GM10248 (cell line): Measurements from ENCODE around the gene GIT2.

Source experiments
- CTCF ChIA-PET: fragments of 300-600 bp; sonication (Branson Sonifier 250); formaldehyde crosslinking; extraction: SDS; loops from one replicate; lab custom pipeline; 2021; ENCODE audit warnings: antibody characterized with exemption; lab: Yijun Ruan, JAX
- POLR2A ChIA-PET: fragments of 350-650 bp; sonication (Branson Sonifier 250); formaldehyde crosslinking; extraction: SDS; loops from one replicate; lab custom pipeline; 2020; ENCODE audit warnings: antibody characterized with exemption; lab: Yijun Ruan, JAX
- DNase-seq: peaks from one replicate; pipeline ENCODE4 v3.0.0; 2012; ENCODE audit errors: extremely low spot score
- CTCF ChIP-seq: IDR thresholded peaks from 2 replicates; pipeline ENCODE4 v1.5.1; 2012; ENCODE audit warnings: mild to moderate bottlenecking, low read depth; ENCODE audit errors: extremely low read depth, missing control alignments, control extremely low read depth

GIT2 gene

GRCh38 chr12:109999983-110000505, 3.9 kb upstream of the GIT2 start:
- no peak for DNase-seq
- no peak for TF ChIP-seq CTCF
- POLR2A ChIA-PET: interaction anchor here (0.6 kb wide), 1 partner anchor 8 kb away, joined by 4 read pairs; no protein-coding TSS in a partner anchor
- CTCF ChIA-PET: no interaction called here

- POLR2A ChIA-PET: no interaction called here
- CTCF ChIA-PET: interaction anchor here (1.6 kb wide), 1 partner anchor 11 kb away, joined by 6 read pairs; no protein-coding TSS in a partner anchor
Measured at GRCh38 chr12:109999649-109999971, 3.4 kb upstream of the GIT2 start.

GRCh38 chr12:109998904-109999648, 2.9 kb upstream of the GIT2 start, which contains the start of gene ANKRD13A:
TSS of gene ANKRD13A (plus strand) at chr12:109999430. CDS start at chr12:109999689, 259 bp downstream.
- ChIA-PET CTCF (interaction anchor here (1.3 to 1.6 kb wide), 2 partner anchors 12 to 603 kb away, joined by 3 to 6 read pairs; no protein-coding TSS in a partner anchor), POLR2A (no interaction called here)
- peak; percentile 87 for DNase-seq
- no peak for TF ChIP-seq CTCF

More at GRCh38 chr12:109999649-109999971, 3.4 kb upstream of the GIT2 start:
- TF ChIP-seq CTCF: no peak
- DNase-seq: no peak

- POLR2A ChIA-PET: no interaction called here
- no peak for TF ChIP-seq CTCF
- DNase-seq: no peak
- CTCF ChIA-PET: interaction anchor here (1.3 to 1.6 kb wide), 2 partner anchors 12 to 604 kb away, joined by 3 to 6 read pairs; no protein-coding TSS in a partner anchor
Measured at GRCh38 chr12:109998241-109998903, 2.2 kb upstream of the GIT2 start.

- CTCF ChIA-PET: interaction anchor here (1.3 kb wide), 1 partner anchor 605 kb away, joined by 3 read pairs; no protein-coding TSS in a partner anchor
- no peak for DNase-seq
- POLR2A ChIA-PET: no interaction called here
- TF ChIP-seq CTCF: no peak
Measured at GRCh38 chr12:109997393-109997792, 1.2 kb upstream of the GIT2 start.

GRCh38 chr12:109996483-109996853, 300 bp upstream of the GIT2 start:
- no peak for DNase-seq
- POLR2A ChIA-PET: no interaction called here
- TF ChIP-seq CTCF: no peak
- CTCF ChIA-PET: no interaction called here
